GM18909 (cell line): ENCODE measurements around the gene KIAA0930.
"Not testable (repeated sequence)": the region's sequence is repeated elsewhere in the genome, so short reads cannot be mapped to it uniquely, and the experiment has no call there.

Experiments used
- ATAC-seq: cut with Tn5 transposase; IDR thresholded peaks from one replicate; pipeline ENCODE4 v1.9.1; 2021; ENCODE audit warnings: mild to moderate bottlenecking; ENCODE audit not compliant: unreplicated experiment, poor library complexity

The KIAA0930 gene

DNA sequence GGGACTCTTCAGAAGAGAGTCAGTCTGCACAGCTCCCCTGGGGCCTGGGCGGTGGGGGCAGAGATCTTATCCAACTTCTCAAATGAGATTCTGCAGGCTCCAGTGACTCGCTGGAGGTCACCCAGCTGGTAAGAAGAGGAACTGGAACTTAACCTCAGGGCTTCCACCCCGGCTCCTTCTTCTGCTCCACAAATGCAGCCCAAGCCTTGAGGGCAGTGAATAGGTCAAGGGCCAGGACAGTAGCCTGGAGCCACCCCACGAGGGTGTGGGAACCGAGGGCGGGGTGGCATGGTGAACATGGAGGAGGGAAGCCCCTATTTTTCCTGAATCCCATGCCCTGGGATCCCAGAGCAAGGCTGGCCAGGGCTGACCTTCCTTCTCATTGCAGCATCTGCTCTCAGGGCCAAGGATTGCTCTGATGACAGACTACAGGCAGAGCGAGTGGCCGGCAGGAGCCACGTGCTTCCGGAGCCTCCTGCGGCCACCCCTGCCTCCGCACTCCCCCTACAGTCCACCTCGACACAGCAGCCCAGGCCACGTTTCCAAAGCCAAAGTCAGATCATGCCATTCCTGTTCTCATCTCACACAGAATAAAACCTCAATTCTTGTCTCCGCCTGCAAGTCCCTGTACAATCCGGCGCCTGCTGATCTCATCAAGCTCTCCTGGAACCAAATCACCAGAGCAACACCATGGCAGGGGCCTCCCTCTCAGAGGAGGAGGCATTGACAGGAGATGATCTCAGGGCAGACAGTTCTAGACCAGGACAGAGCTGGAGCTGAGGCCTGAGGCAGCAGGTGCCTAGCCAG, 23.0 kb upstream of the KIAA0930 start:
- peak; percentile 76 for ATAC-seq

DNA sequence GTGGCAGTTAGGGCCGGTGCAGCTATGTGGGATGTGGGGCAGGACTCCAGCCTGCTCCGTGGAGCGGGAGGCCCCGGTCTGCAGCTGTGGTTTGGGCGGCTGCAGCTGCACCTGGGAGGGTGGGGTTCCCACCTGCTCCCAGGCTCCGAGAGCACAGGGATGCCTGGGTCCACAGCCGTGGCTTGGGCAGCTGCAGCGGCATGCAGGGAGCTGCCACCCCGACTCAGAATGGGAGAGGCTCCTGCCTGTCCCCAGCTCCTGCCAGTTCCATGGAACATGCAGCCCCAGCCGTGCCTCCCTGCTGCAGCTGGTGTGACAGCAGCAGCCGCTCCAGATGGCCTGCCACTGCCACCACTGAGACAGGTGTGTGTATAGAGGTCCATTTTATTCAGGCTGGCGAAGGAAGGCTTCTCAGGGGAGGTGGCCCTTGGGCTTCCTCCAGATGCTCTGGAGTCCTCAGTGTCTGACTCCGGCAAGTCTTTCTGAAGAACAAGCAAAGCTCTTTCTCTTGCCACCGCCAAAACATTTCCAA, 22.3 kb upstream of the KIAA0930 start:
- peak; percentile 51 for ATAC-seq

DNA sequence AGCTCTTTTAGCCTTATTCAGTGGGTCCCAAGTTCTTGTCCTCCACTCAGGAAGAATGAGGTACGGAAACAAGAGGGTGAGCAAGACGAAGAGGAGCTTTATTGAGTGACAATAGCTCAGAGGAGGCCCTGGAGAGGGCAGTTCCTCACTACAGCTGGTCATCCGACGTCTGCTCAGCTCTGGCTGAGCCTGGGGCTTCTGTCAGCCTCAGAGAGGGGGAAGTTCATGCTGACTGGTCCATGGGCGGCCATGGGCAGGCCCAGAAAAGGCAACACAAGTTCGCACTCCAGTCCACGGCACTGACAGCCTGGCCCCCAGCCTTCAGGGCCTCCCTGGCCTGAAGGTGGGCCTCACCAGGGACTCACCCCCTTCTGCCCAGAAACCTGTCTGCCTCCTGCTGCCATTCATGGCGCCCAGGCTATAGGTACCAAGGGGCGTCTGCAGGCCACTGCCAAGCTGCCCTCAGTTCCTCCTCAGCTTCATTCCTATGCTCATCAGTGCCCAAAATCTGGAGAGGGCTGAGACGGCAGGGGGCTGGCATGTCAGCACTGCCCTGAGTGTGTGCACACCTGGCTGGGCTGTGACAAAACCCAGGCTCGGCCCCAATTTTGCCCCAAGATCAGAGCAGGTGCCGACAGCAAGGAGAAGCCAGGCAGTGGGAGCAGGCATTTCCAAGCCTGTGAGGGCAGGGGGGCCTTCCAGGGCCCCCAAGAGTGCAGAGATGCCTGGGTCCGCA, 21.7 kb upstream of the KIAA0930 start:
- no peak for ATAC-seq

DNA sequence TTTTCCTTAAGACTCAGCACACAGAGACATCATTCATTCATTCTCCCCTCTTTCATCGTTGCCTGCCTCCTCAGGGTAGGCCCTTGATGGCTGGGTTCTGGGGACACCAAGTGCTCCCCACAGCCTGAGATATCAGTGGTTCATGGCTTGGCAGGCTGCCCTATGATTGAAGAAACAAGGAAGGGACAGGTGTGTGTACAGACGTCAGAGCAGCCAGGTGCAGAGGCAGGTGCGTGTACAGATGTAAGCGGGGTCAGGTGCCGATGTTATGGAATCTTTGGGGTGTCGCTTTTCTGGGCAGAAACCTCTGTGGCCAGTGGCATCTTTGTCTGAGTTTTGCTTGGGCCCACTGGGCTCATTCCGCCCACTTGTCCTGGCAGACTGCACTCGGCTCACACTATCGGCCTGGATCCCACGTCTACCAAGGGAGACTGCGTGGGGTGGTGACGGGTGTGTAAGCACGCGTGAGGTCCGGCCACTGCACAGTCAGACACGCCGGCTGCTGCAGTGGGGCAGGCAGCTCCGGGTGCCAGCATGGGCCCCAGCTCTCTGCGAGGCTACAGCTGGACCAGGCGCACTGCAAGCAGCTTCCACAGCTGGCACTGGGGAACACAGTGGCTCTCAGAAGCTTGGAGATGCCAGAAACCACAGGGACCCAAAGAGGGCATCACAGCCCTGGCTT, 20.9 kb upstream of the KIAA0930 start:
- no peak for ATAC-seq

DNA sequence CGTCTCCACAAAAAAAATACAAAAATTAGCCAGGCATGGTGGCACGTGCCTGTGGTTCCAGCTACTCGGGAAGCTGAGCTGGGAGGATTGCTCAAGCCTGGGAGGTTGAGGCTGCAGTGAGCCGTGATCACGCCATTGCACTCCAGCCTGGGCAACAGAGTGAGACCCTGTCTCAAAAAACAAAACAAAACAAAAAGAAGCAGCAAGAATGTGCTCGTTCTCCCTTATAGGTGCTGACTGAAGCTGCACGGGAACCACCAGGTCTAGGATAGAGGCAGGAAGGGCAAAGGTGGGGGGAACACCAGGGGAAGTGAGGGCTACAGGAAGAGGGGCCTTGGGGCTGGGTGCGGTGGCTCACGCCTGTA, 19.7 kb upstream of the KIAA0930 start:
- not testable (repeated sequence) for ATAC-seq

DNA sequence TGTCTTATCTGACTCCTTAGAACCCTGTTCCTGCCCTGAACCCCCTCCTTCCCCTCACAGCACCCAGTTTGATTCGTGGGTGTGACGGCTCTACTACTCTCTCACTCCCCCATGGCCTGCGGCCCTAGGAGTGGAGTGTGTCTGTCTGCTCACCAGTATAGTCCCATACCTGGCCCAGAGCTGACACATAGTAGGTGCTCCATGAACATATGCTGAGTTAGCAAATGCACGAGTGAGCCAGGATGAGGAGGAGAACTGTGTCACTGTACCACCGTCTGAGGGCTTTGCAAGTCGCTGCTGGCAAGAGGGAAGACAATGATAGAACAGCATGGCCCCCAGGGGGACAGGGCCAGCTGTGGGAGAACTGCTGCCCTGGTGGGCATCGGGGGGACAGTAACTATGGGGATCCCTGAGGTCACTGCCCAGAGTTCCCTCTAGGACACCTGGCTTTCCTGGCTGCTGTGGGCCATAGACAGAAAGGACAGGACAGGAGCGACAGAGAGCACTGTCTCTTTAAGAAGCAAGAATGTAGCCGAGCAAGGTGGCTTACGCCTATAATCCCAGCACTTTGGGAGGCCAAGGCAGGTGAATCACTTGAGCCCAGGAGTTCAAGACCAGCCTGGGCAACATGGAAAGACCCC, 19.2 kb upstream of the KIAA0930 start:
- no peak for ATAC-seq

DNA sequence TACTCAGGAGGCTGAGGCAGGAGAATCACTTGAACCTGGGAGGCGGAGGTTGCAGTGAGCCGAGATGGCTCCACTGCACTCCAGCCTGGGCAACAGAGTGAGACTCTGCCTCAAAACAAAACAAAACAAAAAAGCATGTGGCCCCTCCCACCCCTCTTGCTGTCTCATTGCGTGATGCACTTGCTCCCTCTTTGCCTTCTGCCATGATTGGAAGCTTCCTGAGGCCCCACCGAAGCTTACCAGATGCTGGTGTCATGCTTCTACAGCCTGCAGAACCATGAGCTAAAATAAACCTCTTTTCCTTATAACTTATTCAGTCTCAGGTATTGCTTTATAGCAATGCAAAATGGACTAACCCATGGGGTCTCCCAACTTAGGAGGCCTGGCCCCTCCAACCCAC, 17.2 kb upstream of the KIAA0930 start:
- ATAC-seq: not testable (repeated sequence)

DNA sequence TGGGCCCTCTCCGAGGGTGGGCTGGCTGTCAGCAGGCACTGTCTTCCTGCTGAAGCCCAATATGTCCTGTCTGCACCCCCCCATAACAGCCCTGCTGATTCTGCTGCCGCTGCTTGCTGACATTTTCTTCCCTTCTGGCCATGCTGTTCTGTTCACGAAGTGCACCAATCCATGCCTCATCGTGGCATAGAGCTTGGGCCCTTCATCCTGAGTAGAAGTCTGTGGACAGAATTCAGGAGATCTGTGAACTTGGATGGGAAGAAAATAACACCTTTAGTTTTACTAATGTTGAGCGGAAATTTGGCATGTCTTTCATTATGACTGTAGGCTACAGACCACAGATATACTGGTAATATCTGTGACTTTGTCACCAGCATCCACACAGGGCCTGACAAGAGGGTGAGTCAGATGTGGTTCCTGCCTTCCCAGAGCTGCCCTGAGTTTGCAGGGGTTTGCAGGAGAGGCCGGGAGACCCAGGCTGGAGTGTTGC, 14.1 kb upstream of the KIAA0930 start:
- ATAC-seq: no peak

DNA sequence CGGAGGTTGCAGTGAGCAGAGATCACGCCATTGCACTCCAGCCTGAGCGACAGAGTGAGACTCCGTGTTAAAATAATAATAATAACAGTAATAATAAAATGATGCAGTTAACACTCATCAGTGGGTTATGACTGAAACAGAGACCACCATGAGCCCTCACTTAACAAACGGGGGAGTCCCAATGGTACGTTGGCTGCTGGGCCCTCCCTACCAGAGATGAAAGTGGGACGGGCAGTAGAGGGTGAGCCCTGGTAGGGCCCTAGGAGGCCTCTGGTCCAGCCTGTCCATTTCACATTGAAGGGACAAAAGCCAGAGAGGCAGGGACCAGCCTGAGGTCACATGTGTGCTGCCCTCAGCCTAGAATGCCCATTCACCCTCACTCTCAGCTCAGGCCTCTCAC, 13.7 kb upstream of the KIAA0930 start:
- ATAC-seq: no peak

DNA sequence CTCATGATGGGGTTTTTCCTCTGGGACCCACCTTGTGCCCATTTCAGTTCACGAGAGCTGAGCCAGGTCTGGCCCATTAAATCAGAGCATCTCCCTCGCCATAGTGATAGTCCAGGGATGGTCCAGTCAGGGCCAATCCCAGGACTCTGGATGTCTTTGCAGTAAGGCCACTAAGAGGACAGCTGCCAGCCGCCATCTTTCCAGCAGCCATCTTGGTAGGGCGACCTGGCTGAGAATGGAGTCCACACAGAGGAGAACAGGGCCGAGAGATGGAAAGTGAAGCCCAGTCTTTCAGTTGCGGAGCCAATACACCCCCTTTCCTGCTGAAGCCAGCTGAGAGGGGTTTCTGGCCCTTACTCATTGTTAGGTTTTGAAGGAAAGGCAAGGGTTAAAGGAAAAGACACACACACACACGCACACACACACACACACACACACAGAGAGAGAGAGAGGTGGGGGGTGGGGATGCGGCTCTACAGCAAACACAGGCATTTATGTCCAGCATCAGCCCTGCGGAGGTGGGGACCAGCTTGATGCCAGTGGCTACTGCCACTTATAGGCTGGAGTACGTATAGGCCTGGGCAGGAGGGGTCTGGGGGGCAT, 12.4 kb upstream of the KIAA0930 start:
- ATAC-seq: no peak

DNA sequence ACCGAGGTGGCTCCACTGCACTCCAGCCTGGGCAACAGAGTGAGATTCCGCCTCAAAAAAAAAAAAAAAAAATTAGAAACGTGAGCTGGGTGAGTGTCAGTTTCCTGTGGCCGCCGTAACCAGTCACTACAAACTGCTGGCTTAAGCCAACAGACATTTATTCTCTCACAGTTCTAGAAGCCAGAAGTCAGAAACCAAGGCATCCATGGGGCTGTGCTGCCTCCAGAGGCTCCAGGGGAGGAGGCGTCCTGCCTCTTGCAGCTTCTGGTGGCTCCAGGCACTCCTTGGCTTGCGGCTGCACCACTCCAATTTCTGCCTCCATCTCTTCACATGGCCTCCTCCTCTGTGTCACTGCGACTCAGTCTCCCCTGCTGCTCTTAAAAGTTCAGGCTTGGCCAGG, 11.1 kb upstream of the KIAA0930 start:
- ATAC-seq: no peak

DNA sequence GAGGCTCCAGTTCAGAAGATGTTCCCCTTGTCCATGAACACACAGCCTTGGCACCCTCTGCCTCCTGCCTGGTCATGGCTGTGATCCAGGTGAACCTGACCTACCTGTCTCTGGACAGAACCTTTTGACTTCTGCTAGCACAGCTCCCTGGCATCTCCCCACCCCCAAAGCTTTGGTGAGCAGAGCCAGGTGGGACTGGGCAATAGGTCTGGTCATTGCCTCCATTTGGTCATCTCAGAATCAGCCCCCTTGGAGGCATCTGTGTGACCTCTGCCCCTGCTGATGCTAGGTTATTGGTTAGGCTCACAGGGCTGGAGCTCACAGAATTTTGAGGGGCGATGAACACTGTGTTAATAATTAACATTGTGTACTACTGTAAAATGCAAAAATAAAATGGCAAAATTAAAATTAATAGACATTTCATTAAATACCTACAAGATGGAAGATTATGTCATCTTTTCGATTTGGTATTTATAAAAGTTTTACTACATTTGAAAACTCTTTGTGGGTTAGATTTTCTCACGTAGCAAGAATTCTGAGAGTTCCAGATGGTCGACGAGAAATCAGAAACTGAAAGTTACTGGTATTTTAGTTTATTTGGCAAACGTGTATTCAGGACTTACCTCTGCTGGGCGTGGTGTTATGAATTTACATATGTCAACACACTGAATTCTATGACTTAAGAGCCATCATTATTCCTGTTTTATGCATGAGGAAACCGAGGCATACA, 8.3 kb upstream of the KIAA0930 start:
- ATAC-seq: peak; percentile 53

DNA sequence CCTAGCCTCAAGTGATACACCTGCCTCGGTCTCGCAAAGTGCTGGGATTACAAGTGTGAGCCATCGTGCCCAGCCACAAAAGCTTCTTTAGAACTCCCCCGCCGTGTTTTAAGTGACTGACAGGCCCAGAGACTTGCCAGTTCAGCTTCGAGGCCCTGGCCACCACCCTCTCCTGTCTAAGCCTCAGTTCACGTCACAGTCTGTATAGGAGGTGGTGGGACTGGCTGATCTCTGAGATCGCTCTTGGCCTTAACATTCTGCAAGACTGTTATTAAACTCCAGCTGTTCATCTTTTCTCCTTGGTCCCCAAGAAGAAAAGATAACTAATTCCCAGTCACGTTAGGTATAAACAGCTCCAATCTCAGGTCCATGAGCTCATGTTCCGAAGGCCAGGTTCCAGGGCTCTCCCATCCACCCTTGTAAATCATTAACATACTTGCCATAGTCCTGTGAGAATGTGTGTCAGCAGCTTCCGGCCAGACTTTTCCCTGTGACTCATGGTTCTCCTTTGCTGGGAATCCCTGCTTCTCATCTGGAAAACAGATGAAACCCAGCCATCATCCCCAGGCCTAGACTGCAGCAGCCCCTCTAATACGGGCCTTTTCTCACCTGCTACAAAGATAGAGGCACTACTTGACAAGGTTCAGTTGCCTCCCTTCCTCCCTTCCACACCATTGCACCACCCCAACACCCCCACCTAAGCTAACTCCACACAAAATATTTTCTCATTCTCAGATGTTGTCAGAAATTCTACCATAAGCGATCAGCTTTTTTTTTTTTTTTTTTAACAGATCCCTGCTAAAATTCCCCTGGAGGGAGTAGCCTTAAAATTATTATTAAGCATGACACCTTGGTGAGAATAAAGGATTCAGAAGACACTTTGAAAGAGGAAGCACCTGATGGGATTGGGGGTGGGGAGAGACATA, 5.6 kb upstream of the KIAA0930 start:
- ATAC-seq: no peak

DNA sequence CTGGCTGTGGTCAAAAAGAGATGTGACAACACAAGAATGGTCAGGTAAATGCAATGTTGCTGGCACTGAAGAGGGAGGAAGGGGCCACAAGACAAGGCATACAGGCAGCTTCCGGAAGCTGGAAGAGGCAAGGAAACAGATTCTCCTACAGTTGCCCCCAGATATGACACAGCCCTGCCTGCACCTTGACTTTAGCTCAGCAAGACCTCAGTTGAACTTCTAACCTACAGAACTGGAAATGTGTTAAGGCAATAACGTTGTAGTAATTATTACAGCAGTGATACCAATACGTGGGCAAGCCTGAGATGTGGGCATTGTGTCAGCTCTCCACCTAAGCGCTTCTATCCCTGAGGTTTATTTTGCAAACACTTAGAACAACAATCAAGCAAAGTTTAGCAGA, 4.2 kb upstream of the KIAA0930 start:
- ATAC-seq: no peak

DNA sequence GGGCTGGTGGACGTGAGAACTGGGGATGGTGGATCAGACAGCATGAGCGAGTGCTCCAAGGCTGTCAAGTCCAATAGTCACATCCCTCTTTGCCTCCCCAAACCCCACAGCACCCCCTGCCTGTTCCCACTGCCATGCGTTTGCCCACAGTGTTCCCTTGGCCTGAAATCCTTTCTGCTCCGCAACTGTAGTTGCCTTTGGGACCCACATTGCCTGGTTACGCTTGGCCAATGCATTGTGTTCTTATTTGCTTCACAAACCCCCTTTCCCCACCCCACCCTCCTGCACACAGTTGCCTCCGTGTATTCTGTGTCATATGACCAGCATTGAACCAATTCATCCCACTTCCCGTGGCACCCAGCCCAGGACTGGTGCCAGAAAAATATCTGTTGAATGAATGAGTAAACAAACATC, 2.1 kb upstream of the KIAA0930 start:
- no peak for ATAC-seq

DNA sequence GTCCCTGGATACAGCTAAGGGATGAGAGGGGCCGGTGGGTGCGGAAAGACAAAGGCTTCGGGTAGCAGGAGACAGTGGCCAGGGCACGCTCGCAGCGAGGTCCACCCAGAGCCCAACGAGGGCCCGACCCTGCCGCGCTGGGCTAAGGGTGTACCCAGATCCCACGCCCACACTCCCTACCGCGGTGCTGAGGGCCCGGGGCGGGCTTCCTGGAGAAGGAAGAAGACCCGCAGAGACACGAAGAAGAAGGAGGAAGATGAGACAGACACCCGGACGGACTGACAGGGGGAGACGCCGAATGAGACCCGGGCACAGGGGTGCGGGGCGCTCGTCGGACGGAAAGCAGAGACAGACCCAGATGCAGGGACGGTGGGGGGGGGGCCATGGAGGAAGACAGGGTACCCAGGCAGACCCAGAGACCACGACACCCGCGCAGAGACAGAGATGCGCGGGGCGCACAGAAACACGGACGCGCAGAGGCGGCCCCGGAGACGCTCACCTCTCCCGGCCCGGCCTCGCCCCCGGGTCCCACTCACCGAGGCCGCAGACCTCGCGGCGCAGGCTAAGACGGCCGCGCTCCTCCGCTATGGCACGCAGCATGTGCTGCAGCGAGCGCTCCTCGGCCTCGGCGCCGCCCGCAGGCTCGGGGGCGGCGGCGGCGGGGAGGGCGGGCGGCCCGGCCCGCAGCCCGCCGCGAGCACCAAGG, 437 bp downstream of the KIAA0930 start:
- peak; percentile 10 for ATAC-seq

DNA sequence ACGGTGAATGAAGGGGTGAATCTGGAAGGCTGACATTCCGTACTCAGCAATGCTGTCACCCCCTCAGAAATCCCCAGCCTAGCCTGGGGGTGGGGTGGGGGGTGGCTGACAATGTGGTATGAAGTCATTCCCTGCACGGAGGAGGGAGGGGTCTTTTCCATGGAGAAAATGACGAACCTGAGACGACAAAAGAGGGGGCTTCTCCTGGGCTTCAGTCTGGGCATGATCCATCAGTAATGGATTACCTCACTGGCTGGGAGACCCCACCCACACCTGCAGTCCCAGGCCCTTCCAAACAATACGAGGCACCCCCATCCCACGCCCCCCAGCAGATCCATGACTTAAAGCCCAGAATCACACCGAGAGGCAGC, 1.0 kb downstream of the KIAA0930 start:
- no peak for ATAC-seq
